HepG2 (cell line): Measurements from ENCODE around the gene TBCCD1. TPM values are rescaled to one million over a fixed set of nuclear protein-coding genes. Genes with fewer than 3 reads are reported as not detected.

Experiments
- CAMTA2 ChIP-seq: sonication (generic); formaldehyde crosslinking; IDR thresholded peaks from 2 replicates; pipeline ENCODE4 v1.4.0; 2020; ENCODE audit warnings: mild to moderate bottlenecking, missing genetic modification reagents, borderline replicate concordance
- CBX5 ChIP-seq: sonication (generic); formaldehyde crosslinking; IDR thresholded peaks from 2 replicates; pipeline ENCODE4 v1.4.0; 2020; ENCODE audit warnings: missing genetic modification reagents, borderline replicate concordance
- HIVEP1 ChIP-seq: sonication (generic); formaldehyde crosslinking; IDR thresholded peaks from 2 replicates; pipeline ENCODE4 v1.4.0; 2020; ENCODE audit warnings: mild to moderate bottlenecking, missing genetic modification reagents
- HMGXB4 ChIP-seq, 2 experiments: sonication (generic) in 1 of 2; formaldehyde crosslinking in 1 of 2; IDR thresholded peaks; 2 replicates each; pipeline versions ENCODE4 v1.4.0 to v1.6.1; 2018 to 2020; ENCODE audit warnings: missing genetic modification reagents in 2 of 2, borderline replicate concordance in 1 of 2, low read depth in 1 of 2, mild to moderate bottlenecking in 1 of 2, missing biosample characterization in 1 of 2
- HOXA3 ChIP-seq: sonication (generic); formaldehyde crosslinking; IDR thresholded peaks from 2 replicates; pipeline ENCODE4 v1.5.0; 2020; ENCODE audit warnings: missing genetic modification reagents
- LRRFIP1 ChIP-seq: sonication (generic); formaldehyde crosslinking; conservative IDR thresholded peaks from 2 replicates; pipeline ENCODE4 v1.4.0; 2020; ENCODE audit warnings: missing genetic modification reagents
- POGZ ChIP-seq: sonication (generic); formaldehyde crosslinking; IDR thresholded peaks from 2 replicates; pipeline ENCODE4 v1.4.0; 2020; ENCODE audit warnings: mild to moderate bottlenecking, missing genetic modification reagents
- RBFOX2 ChIP-seq: fragments of 200-400 bp; formaldehyde crosslinking; IDR thresholded peaks from 2 replicates; pipeline ENCODE4 v1.6.1; 2017; ENCODE audit warnings: low read depth, mild to moderate bottlenecking, low read length
- ZMYM4 ChIP-seq: sonication (generic); formaldehyde crosslinking; IDR thresholded peaks from 2 replicates; pipeline ENCODE4 v1.8.1; 2023; ENCODE audit warnings: mild to moderate bottlenecking, missing genetic modification reagents
- ZNF124 ChIP-seq: sonication (generic); formaldehyde crosslinking; IDR thresholded peaks from 2 replicates; pipeline ENCODE4 v1.4.0; 2020; ENCODE audit warnings: missing genetic modification reagents
- ZNF20 ChIP-seq: sonication (generic); formaldehyde crosslinking; IDR thresholded peaks from 2 replicates; pipeline ENCODE4 v1.4.0; 2020; ENCODE audit warnings: mild to moderate bottlenecking, moderate library complexity, missing genetic modification reagents
- ZNF33A ChIP-seq: sonication (generic); formaldehyde crosslinking; IDR thresholded peaks from 2 replicates; pipeline ENCODE4 v1.5.1; 2020; ENCODE audit warnings: missing genetic modification reagents, mild to moderate bottlenecking, moderate library complexity, borderline replicate concordance
- polyA plus RNA-seq, 8 experiments: library from polyadenylated mRNA; depleted of rRNA in 3 of 8; stranded (reverse) in 7 of 8; unstranded in 1 of 8; fragments of >200 nt; fragmentation: Illumina TruSeq in 4 of 8; extraction: Trizol in 4 of 8; gene quantifications; 2 replicates each; pipeline versions ENCODE4 v1.2.1 to v1.2.3, GENCODE V29; 2011 to 2016; ENCODE audit warnings: low read depth in 4 of 8, missing spikeins in 1 of 8, mixed read lengths in 1 of 8; ENCODE audit not compliant: insufficient read depth in 1 of 8
- total RNA-seq, 5 experiments: library from RNA; depleted of rRNA; stranded (reverse); fragments of >200 nt; fragmentation: Illumina TruSeq; extraction: Trizol; gene quantifications; 2 replicates each; pipeline ENCODE4 v1.2.3, GENCODE V29; 2016; ENCODE audit warnings: low read depth in 1 of 5
- TF ChIP-seq, protein P1 (sequence below): sonication (generic); formaldehyde crosslinking; IDR thresholded peaks from 2 replicates; pipeline ENCODE4 v1.4.0; 2020; ENCODE audit warnings: low read depth, missing genetic modification reagents
- TF ChIP-seq, protein P2 (sequence below): sonication (generic); formaldehyde crosslinking; IDR thresholded peaks from 2 replicates; pipeline ENCODE4 v1.9.0; 2021; ENCODE audit warnings: missing genetic modification reagents, borderline replicate concordance

TBCCD1 gene
- total and polyA plus RNA-seq, 2 of the 13 experiments (the other 11 are each of a cell fraction or from before 2014, with no cell fraction given) = 13.6 to 16.2 TPM

DNA sequence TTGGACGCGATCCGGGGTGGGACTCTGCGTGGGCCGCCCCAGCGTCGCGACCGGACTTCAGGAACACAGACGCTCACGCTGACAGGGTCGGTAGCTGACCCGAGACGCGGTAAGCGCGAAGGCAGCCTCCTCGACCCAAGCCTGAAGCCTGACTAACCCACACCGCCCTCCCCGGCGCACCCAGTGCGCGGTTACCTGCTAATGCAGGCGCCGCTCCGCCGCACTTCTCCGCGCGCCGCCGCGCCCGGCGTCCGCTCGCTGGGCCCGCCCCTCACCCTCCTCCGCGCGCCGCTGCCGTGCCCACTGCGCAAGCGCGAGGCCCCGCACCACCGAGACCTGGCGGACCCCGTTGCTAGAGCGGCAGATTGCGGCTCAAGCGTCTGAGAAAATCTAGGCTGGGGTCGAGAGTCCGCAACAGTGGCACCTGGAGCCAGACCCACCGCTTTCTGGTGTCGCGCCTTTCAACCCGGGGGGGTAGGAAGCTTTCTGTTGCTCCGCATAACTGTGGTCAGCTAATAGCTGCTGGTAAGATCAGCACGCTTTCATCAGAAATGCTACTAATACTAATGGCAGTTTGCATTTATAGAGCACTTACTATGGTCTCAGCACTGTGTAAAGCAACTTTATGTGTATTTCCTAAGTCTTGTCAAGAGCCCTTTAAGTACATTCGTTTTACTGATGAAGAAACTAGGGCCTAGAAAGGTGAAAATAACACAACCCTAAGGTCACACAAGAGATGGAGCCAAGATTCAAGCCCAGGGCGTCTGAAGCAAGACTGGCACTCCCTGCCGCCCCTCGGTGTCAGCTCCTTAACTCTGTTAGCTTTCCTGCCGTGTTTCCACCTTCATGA, at the start of gene TBCCD1 (continued):
- TF ChIP-seq, protein P1, sequence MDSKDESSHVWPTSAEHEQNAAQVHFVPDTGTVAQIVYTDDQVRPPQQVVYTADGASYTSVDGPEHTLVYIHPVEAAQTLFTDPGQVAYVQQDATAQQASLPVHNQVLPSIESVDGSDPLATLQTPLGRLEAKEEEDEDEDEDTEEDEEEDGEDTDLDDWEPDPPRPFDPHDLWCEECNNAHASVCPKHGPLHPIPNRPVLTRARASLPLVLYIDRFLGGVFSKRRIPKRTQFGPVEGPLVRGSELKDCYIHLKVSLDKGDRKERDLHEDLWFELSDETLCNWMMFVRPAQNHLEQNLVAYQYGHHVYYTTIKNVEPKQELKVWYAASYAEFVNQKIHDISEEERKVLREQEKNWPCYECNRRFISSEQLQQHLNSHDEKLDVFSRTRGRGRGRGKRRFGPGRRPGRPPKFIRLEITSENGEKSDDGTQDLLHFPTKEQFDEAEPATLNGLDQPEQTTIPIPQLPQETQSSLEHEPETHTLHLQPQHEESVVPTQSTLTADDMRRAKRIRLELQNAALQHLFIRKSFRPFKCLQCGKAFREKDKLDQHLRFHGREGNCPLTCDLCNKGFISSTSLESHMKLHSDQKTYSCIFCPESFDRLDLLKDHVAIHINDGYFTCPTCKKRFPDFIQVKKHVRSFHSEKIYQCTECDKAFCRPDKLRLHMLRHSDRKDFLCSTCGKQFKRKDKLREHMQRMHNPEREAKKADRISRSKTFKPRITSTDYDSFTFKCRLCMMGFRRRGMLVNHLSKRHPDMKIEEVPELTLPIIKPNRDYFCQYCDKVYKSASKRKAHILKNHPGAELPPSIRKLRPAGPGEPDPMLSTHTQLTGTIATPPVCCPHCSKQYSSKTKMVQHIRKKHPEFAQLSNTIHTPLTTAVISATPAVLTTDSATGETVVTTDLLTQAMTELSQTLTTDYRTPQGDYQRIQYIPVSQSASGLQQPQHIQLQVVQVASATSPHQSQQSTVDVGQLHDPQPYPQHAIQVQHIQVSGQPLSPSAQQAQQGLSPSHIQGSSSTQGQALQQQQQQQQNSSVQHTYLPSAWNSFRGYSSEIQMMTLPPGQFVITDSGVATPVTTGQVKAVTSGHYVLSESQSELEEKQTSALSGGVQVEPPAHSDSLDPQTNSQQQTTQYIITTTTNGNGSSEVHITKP (CRISPR knock-in tag) = no peak
- TF ChIP-seq HMGXB4 (CRISPR knock-in tag; IDR thresholded peaks at IDR 0.05; ENCODE audit: borderline replicate concordance in 1 of 2, low read depth in 1 of 2) (peak; percentile 41 to 50; a peak in 2 of 4 replicates), ZNF20 (CRISPR knock-in tag) (0 out of 2 replicates have a peak, but pooled peaks have one; percentile 59), HIVEP1 (CRISPR knock-in tag) (peak; percentile 62; the same call in 1 of the 2 replicates), RBFOX2 (peak; percentile 96), ZMYM4 (CRISPR knock-in tag) (no peak; the same call in 1 of the 2 replicates), CAMTA2 (CRISPR knock-in tag) (no peak), ZNF33A (no peak), POGZ (CRISPR knock-in tag) (no peak; the same call in 1 of the 2 replicates), CBX5 (CRISPR knock-in tag) (no peak; the same call in 1 of the 2 replicates), HOXA3 (CRISPR knock-in tag) (peak; percentile 82), ZNF124 (CRISPR knock-in tag) (0 out of 2 replicates have a peak, but pooled peaks have one; percentile 37), LRRFIP1 (no peak)
- TF ChIP-seq, protein P2, sequence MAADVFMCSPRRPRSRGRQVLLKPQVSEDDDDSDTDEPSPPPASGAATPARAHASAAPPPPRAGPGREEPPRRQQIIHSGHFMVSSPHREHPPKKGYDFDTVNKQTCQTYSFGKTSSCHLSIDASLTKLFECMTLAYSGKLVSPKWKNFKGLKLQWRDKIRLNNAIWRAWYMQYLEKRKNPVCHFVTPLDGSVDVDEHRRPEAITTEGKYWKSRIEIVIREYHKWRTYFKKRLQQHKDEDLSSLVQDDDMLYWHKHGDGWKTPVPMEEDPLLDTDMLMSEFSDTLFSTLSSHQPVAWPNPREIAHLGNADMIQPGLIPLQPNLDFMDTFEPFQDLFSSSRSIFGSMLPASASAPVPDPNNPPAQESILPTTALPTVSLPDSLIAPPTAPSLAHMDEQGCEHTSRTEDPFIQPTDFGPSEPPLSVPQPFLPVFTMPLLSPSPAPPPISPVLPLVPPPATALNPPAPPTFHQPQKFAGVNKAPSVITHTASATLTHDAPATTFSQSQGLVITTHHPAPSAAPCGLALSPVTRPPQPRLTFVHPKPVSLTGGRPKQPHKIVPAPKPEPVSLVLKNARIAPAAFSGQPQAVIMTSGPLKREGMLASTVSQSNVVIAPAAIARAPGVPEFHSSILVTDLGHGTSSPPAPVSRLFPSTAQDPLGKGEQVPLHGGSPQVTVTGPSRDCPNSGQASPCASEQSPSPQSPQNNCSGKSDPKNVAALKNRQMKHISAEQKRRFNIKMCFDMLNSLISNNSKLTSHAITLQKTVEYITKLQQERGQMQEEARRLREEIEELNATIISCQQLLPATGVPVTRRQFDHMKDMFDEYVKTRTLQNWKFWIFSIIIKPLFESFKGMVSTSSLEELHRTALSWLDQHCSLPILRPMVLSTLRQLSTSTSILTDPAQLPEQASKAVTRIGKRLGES = no peak
